HS-27A (cell line): ENCODE results near the gene CCDC15.
"Not testable (repeated sequence)": the region's sequence is repeated elsewhere in the genome, so short reads cannot be mapped to it uniquely, and the experiment has no call there.

ENCODE experiments used
- DNase-seq: peaks from one replicate; pipeline ENCODE4 v3.0.0-alpha.2; 2012; ENCODE audit warnings: low read depth, missing footprints

Gene CCDC15

GRCh38 chr11:125001079-125001778 is 47.2 kb downstream of the CCDC15 start:
- DNase-seq: no peak

- DNase-seq: no peak
Measured at GRCh38 chr11:125001849-125002248, 47.8 kb downstream of the CCDC15 start.

- no peak for DNase-seq
Measured at GRCh38 chr11:125005491-125005890, 51.5 kb downstream of the CCDC15 start.

- DNase-seq: no peak
Measured at GRCh38 chr11:125016413-125016812, 62.4 kb downstream of the CCDC15 start.

- DNase-seq: no peak
Measured at GRCh38 chr11:125020342-125020741, 66.3 kb downstream of the CCDC15 start.

GRCh38 chr11:125022551-125022950 is 68.5 kb downstream of the CCDC15 start:
- DNase-seq: no peak

GRCh38 chr11:125025968-125026367 is 72.0 kb downstream of the CCDC15 start:
- DNase-seq: no peak

GRCh38 chr11:125029431-125029830 is 75.4 kb downstream of the CCDC15 start:
- not testable (repeated sequence) for DNase-seq

- peak; percentile 7 for DNase-seq
Measured at GRCh38 chr11:125036933-125037332, 82.9 kb downstream of the CCDC15 start.

- DNase-seq: no peak
Measured at GRCh38 chr11:125049164-125049792, 95.3 kb downstream of the CCDC15 start.

- DNase-seq: no peak
Measured at GRCh38 chr11:125052047-125052446, 98.0 kb downstream of the CCDC15 start.

GRCh38 chr11:125053167-125053566 is 99.2 kb downstream of the CCDC15 start:
- no peak for DNase-seq

- DNase-seq: no peak
Measured at GRCh38 chr11:125055107-125055715, 101.2 kb downstream of the CCDC15 start.

GRCh38 chr11:125056111-125056510 is 102.1 kb downstream of the CCDC15 start:
- not testable (repeated sequence) for DNase-seq

GRCh38 chr11:125056931-125057692 is 103.1 kb downstream of the CCDC15 start:
- no peak for DNase-seq

GRCh38 chr11:125057693-125058016 is 103.7 kb downstream of the CCDC15 start:
- DNase-seq: no peak

GRCh38 chr11:125061281-125061680 is 107.3 kb downstream of the CCDC15 start:
- no peak for DNase-seq

GRCh38 chr11:125062218-125062930 is 108.4 kb downstream of the CCDC15 start:
- DNase-seq: no peak

- no peak for DNase-seq
Measured at GRCh38 chr11:125062931-125063428, 109.0 kb downstream of the CCDC15 start, which contains the start of gene SLC37A2. Gene SLC37A2, plus strand, starts transcription at chr11:125063305. Its CDS starts 63 bp downstream, at chr11:125063368.

- DNase-seq: no peak
Measured at GRCh38 chr11:125063429-125064043, 109.5 kb downstream of the CCDC15 start.

- DNase-seq: no peak
Measured at GRCh38 chr11:125064070-125064469, 110.1 kb downstream of the CCDC15 start.
